Endometrial microvascular endothelial cells (primary cell): ENCODE results near the gene DOCK4. TPM values are rescaled to one million over a fixed set of nuclear protein-coding genes. Genes with fewer than 3 reads are reported as not detected.

Experiments
- in situ Hi-C: cut with HindIII; loops from 2 replicates; pipeline ENCODE4 v1.10.0; 2017; ENCODE audit warnings: low sequenced_read_pairs, low pct_unique_long_range_greater_than_20kb; ENCODE audit errors: inconsistent ontology term
- total RNA-seq: library from RNA; depleted of rRNA; stranded (reverse); fragments of >200 nt; gene quantifications from one replicate; pipeline ENCODE4 v1.2.3, GENCODE V29; 2015; ENCODE audit errors: inconsistent ontology term

Gene DOCK4
- total RNA-seq, 1 donor from 2014 or later = 49.5 TPM

GRCh38 chr7:112172870-112173567, 33.2 kb downstream of the DOCK4 start:
- in situ Hi-C loops = no loop called here

GRCh38 chr7:112171673-112172072, 34.5 kb downstream of the DOCK4 start:
- in situ Hi-C loops = no loop called here

GRCh38 chr7:112168915-112169314, 37.3 kb downstream of the DOCK4 start:
- in situ Hi-C loops = no loop called here

- in situ Hi-C loops = no loop called here
These were observed 39.1 kb downstream of the DOCK4 start for GRCh38 chr7:112167147-112167546.

- in situ Hi-C loops = no loop called here
These were observed 43.3 kb downstream of the DOCK4 start for GRCh38 chr7:112162784-112163506.

GRCh38 chr7:112162142-112162766, 43.9 kb downstream of the DOCK4 start:
- in situ Hi-C loops = no loop called here

GRCh38 chr7:112161253-112162141, 44.7 kb downstream of the DOCK4 start:
- in situ Hi-C loops = no loop called here

- in situ Hi-C loops = no loop called here
These were observed 45.4 kb downstream of the DOCK4 start for GRCh38 chr7:112160771-112161150.

- in situ Hi-C loops = no loop called here
These were observed 45.9 kb downstream of the DOCK4 start for GRCh38 chr7:112160130-112160770.

GRCh38 chr7:112159351-112159750, 46.8 kb downstream of the DOCK4 start:
- in situ Hi-C loops = no loop called here

GRCh38 chr7:112157072-112157471, 49.1 kb downstream of the DOCK4 start:
- in situ Hi-C loops = no loop called here

GRCh38 chr7:112156412-112156811, 49.8 kb downstream of the DOCK4 start:
- in situ Hi-C loops = no loop called here

GRCh38 chr7:112154690-112155089, 51.5 kb downstream of the DOCK4 start:
- in situ Hi-C loops = no loop called here

GRCh38 chr7:112152186-112152585, 54.0 kb downstream of the DOCK4 start:
- in situ Hi-C loops = no loop called here

- in situ Hi-C loops = no loop called here
These were observed 55.2 kb downstream of the DOCK4 start for GRCh38 chr7:112150823-112151641.

GRCh38 chr7:112149734-112150133, 56.5 kb downstream of the DOCK4 start:
- in situ Hi-C loops = no loop called here

- in situ Hi-C loops = no loop called here
These were observed 58.3 kb downstream of the DOCK4 start for GRCh38 chr7:112147793-112148361.

GRCh38 chr7:112145206-112145605, 61.0 kb downstream of the DOCK4 start:
- in situ Hi-C loops = no loop called here
